ENCODE data around the gene CNTN1. TPM values are rescaled to one million over a fixed set of nuclear protein-coding genes. Genes with fewer than 3 reads are reported as not detected.

Gene CNTN1
- total and polyA plus RNA-seq, 2 donors (not counting 1 experiment from before 2014, with no cell fraction given) = not detected

DNA sequence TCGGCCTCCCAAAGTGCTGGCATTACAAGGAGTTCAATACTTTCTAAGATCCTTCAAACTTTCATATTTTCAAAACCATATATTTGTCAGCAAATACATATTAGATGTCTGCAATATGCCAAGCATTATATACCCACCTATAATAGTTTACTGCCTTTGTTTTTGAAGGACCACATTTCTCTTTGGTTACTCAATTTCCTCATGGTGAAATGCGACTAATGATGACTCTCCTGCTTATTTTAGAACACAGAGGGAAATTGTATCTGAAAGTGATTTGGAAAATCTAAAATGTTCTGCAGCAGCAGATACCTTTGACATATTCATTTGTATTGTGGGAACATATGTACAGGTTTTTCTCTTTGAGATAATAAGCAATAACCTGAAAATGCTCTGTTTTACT, 2.7 kb upstream of the CNTN1 start:
- no peak overlapping the region for H2AFZ ChIP-seq (ENCODE audit: insufficient read depth, low read depth, low read length, poor library complexity, severe bottlenecking)
- POLR2A ChIA-PET = no interaction called here
- no peak overlapping the region for H3K27ac ChIP-seq (ENCODE audit: low read length in 2 of 2)
- peaks cover 0 to 18% (median 0%) of the 10 kb centered on the region in 3 donors for H3K9me3 ChIP-seq (ENCODE audit: control extremely low read depth in 1 of 3, control insufficient read depth in 2 of 3, insufficient read depth in 1 of 3, low read length in 2 of 3)
- intact Hi-C loops (cut with micrococcal nuclease) = no loop called here
- H3K9ac ChIP-seq (ENCODE audit: low read length) = no peak overlapping the region
- Mint-ChIP-seq H3K27me3 (peaks cover 32% of the 10 kb centered on the region), H3K4me1 (peaks cover 2% of the 10 kb centered on the region), H3K27ac (no peak overlapping the region), H3K4me3 (no peak overlapping the region), H3K9me3 (ENCODE audit: insufficient read depth) (no peaks in the 10 kb centered on the region)
- H4K20me1 ChIP-seq (ENCODE audit: control insufficient read depth, insufficient read depth, low read length, poor library complexity, severe bottlenecking) = no peaks in the 10 kb centered on the region
- ATAC-seq (ENCODE audit: low read depth) (no peak), DNase-seq (no peak)
- TF ChIP-seq EZH2 (IDR thresholded peaks at IDR 0.05; ENCODE audit: borderline replicate concordance, insufficient read depth, low read depth, low read length, poor library complexity, severe bottlenecking) (no peak), CTCF (IDR thresholded peaks at IDR 0.05) (no peak)
- H3K4me2 ChIP-seq (replicated peaks; ENCODE audit: low read depth, low read length, poor library complexity, severe bottlenecking) = no peak overlapping the region
- peaks cover 0 to 18% (median 12%) of the 10 kb centered on the region in 4 experiments for H3K27me3 ChIP-seq (replicated peaks in 1 of 4; ENCODE audit: control extremely low read depth in 1 of 4, control insufficient read depth in 3 of 4, insufficient read depth in 4 of 4, low read length in 3 of 4)
- no peaks in the 10 kb centered on the region for H3K79me2 ChIP-seq (ENCODE audit: control insufficient read depth, insufficient read depth, low read length)
- H3K36me3 ChIP-seq (replicated peaks in 1 of 2; ENCODE audit: control extremely low read depth in 1 of 2, control insufficient read depth in 1 of 2, extremely low read depth in 1 of 2, insufficient read depth in 2 of 2, low read length in 1 of 2) = no peaks in the 10 kb centered on the region
- H3K4me3 ChIP-seq (ENCODE audit: control extremely low read depth in 1 of 5, extremely low read depth in 1 of 5, insufficient read depth in 1 of 5, low read depth in 2 of 5, low read length in 4 of 5) = no peak overlapping the region
- H3K4me1 ChIP-seq (ENCODE audit: control insufficient read depth in 2 of 2, insufficient read depth in 2 of 2, low read length in 2 of 2) = peaks cover 8 to 10% of the 10 kb centered on the region in 2 donors
- CTCF ChIA-PET = no interaction called here
- no CpG with 5 or more reads among the region's 2 CpGs for WGBS (ENCODE audit: insufficient coverage)

GRCh38 chr12:40692765-40693206, 547 bp downstream of the CNTN1 start:
- Histone ChIP-seq H3K79me2 (ENCODE audit: control insufficient read depth, insufficient read depth, low read length) (no peaks in the 10 kb centered on the region), H3K27me3 (replicated peaks in 1 of 4; ENCODE audit: control extremely low read depth in 1 of 4, control insufficient read depth in 3 of 4, insufficient read depth in 4 of 4, low read length in 3 of 4) (peaks cover 0 to 18% (median 15%) of the 10 kb centered on the region in 4 experiments), H3K9ac (ENCODE audit: low read length) (no peak overlapping the region), H2AFZ (ENCODE audit: insufficient read depth, low read depth, low read length, poor library complexity, severe bottlenecking) (no peak overlapping the region), H3K36me3 (replicated peaks in 1 of 2; ENCODE audit: control extremely low read depth in 1 of 2, control insufficient read depth in 1 of 2, extremely low read depth in 1 of 2, insufficient read depth in 2 of 2, low read length in 1 of 2) (no peaks in the 10 kb centered on the region), H3K27ac (ENCODE audit: low read length in 2 of 2) (no peak overlapping the region), H3K4me3 (ENCODE audit: control extremely low read depth in 1 of 5, extremely low read depth in 1 of 5, insufficient read depth in 1 of 5, low read depth in 2 of 5, low read length in 4 of 5) (no peak overlapping the region), H3K4me1 (ENCODE audit: control insufficient read depth in 2 of 2, insufficient read depth in 2 of 2, low read length in 2 of 2) (peaks cover 8 to 10% of the 10 kb centered on the region in 2 donors), H3K9me3 (ENCODE audit: control extremely low read depth in 1 of 3, control insufficient read depth in 2 of 3, insufficient read depth in 1 of 3, low read length in 2 of 3) (peaks cover 0 to 18% (median 0%) of the 10 kb centered on the region in 3 donors), H3K4me2 (replicated peaks; ENCODE audit: low read depth, low read length, poor library complexity, severe bottlenecking) (peak overlapping the region; percentile 26), H4K20me1 (ENCODE audit: control insufficient read depth, insufficient read depth, low read length, poor library complexity, severe bottlenecking) (no peaks in the 10 kb centered on the region)
- DNase-seq (no peak), ATAC-seq (ENCODE audit: low read depth) (no peak)
- H3K9me3 Mint-ChIP-seq (ENCODE audit: insufficient read depth) = no peaks in the 10 kb centered on the region
- intact Hi-C loops (cut with micrococcal nuclease) = no loop called here
- WGBS (ENCODE audit: insufficient coverage) = 4% methylated on average over 29 of the region's 33 CpGs
- ChIA-PET CTCF (no interaction called here), POLR2A (no interaction called here)
- no peak overlapping the region for H3K27ac Mint-ChIP-seq
- no peak overlapping the region for H3K4me3 Mint-ChIP-seq
- TF ChIP-seq CTCF (IDR thresholded peaks at IDR 0.05) = no peak
- TF ChIP-seq EZH2 (IDR thresholded peaks at IDR 0.05; ENCODE audit: borderline replicate concordance, insufficient read depth, low read depth, low read length, poor library complexity, severe bottlenecking) = no peak
- peaks cover 49% of the 10 kb centered on the region for H3K27me3 Mint-ChIP-seq
- peaks cover 2% of the 10 kb centered on the region for H3K4me1 Mint-ChIP-seq
